Measurements from ENCODE around the gene FGF14. TPM values are rescaled to one million over a fixed set of nuclear protein-coding genes. Genes with fewer than 3 reads are reported as not detected.
"Not testable (repeated sequence)": the region's sequence is repeated elsewhere in the genome, so short reads cannot be mapped to it uniquely, and the experiment has no call there.

The FGF14 gene
- total RNA-seq, 1 donor from 2014 or later = 1.7 TPM

DNA sequence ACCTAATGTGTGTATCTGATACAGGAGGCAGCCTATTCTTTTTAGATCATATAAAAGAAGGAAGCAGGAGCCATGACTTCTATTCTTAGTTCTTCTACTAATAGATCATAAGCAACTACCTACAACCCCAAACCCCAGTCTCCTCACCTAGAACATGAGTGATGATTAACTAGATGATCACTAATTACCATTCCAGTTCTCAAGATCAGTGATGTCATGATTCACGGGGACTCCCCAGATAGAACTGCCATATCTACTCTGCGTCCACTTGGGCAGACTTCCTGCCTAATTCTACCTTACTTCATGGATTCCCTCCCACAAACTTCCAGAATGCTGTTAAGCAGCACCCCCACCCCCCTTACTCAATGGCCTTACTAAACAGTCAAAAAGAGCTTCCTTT is 380.1 kb downstream of the FGF14 start:
- H3K36me3 Mint-ChIP-seq (ENCODE audit: low read depth) = peaks cover 13% of the 10 kb centered on the region
- peaks cover 17% of the 10 kb centered on the region for H3K9me3 Mint-ChIP-seq
- H3K4me1 Mint-ChIP-seq = no peaks in the 10 kb centered on the region
- no peak for DNase-seq (ENCODE audit: low read depth, low spot score)
- H3K4me3 Mint-ChIP-seq = no peak overlapping the region
- H3K27me3 Mint-ChIP-seq (ENCODE audit: low read depth) = peaks cover 8% of the 10 kb centered on the region
- TF ChIP-seq, protein P1, sequence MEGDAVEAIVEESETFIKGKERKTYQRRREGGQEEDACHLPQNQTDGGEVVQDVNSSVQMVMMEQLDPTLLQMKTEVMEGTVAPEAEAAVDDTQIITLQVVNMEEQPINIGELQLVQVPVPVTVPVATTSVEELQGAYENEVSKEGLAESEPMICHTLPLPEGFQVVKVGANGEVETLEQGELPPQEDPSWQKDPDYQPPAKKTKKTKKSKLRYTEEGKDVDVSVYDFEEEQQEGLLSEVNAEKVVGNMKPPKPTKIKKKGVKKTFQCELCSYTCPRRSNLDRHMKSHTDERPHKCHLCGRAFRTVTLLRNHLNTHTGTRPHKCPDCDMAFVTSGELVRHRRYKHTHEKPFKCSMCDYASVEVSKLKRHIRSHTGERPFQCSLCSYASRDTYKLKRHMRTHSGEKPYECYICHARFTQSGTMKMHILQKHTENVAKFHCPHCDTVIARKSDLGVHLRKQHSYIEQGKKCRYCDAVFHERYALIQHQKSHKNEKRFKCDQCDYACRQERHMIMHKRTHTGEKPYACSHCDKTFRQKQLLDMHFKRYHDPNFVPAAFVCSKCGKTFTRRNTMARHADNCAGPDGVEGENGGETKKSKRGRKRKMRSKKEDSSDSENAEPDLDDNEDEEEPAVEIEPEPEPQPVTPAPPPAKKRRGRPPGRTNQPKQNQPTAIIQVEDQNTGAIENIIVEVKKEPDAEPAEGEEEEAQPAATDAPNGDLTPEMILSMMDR (conservative IDR thresholded peaks at IDR 0.05) = no peak
- no peak overlapping the region for H3K27ac Mint-ChIP-seq (ENCODE audit: unreplicated experiment)

GRCh38 chr13:102020611-102021216 is 381.1 kb downstream of the FGF14 start:
- DNase-seq (ENCODE audit: low read depth, low spot score) = no peak
- Mint-ChIP-seq H3K4me1 (no peaks in the 10 kb centered on the region), H3K27me3 (ENCODE audit: low read depth) (peaks cover 8% of the 10 kb centered on the region), H3K9me3 (peaks cover 20% of the 10 kb centered on the region), H3K4me3 (no peak overlapping the region), H3K27ac (ENCODE audit: unreplicated experiment) (no peak overlapping the region), H3K36me3 (ENCODE audit: low read depth) (peaks cover 13% of the 10 kb centered on the region)
- TF ChIP-seq, protein P1 (conservative IDR thresholded peaks at IDR 0.05) = no peak

DNA sequence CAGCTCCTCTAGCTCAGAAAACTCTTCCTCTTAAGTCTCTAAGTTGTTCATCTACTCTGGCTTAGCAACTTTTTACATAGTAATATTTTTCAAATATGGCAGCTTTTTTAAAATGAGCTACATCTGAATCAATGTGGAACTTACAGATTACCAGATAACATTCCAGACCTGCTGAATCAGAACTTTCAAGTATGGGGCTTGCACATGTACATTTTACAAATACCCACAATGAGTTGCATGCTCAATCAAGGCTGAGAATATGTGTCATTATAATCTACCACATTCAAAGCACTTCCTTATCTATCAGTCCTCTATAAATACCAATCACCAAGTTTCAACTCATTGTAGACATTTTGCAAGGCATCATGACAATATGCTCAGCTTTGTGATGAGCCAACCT is 383.1 kb downstream of the FGF14 start:
- TF ChIP-seq, protein P1 (conservative IDR thresholded peaks at IDR 0.05) = no peak
- DNase-seq (ENCODE audit: low read depth, low spot score) = no peak
- no peaks in the 10 kb centered on the region for H3K4me1 Mint-ChIP-seq
- H3K9me3 Mint-ChIP-seq = peaks cover 20% of the 10 kb centered on the region
- no peak overlapping the region for H3K4me3 Mint-ChIP-seq
- H3K36me3 Mint-ChIP-seq (ENCODE audit: low read depth) = peaks cover 13% of the 10 kb centered on the region
- H3K27ac Mint-ChIP-seq (ENCODE audit: unreplicated experiment) = no peak overlapping the region
- H3K27me3 Mint-ChIP-seq (ENCODE audit: low read depth) = peaks cover 6% of the 10 kb centered on the region

- TF ChIP-seq, protein P1 (conservative IDR thresholded peaks at IDR 0.05) = no peak
These were observed 384.6 kb downstream of the FGF14 start for GRCh38 chr13:102017248-102017647.

DNA sequence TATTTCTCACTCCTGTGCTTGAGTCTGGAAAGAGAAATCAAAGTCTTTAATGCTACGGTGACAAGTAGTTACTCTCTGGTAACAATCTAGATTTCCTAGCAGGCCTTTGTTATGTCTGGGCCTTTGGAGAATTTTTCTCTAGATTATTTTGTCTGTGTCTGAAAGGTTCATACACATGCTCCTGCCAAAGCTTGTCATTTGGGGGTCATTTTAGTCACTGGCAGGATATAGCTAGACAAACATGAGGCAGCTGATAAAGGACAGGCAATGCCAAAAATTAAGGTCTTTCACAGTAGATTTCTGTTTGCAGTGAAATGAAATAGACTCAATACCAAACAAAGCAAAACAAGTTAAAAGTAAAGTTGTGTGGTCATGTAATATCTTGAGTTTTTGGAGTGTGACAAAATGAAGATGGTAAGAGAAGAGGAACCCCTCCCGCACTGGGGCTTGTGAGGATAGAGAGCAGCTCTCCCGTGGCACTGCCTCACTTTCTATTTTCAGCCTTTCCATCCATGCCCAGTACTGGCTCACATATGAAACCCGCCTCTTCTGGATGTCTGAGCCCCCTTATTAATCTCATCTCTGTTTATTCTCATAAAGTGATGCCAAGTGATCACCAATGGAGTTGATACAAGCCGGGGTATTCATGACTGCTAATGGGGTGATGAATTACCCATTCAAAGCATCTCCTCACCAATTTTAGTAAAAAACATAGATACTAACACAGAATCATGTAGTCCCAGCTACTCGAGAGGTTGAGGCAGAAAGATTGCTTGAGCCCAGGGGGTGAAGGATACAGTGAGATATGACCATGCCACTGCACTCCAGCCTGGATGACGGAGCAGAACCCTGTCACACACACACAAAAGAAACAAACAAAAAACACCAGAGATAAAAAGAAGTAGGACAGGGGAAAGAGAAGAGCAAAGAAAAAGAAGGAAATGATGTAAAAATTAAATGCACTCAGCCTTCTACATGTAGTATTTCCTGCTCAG is 389.3 kb downstream of the FGF14 start:
- TF ChIP-seq, protein P1 (conservative IDR thresholded peaks at IDR 0.05) = no peak
- no peak for DNase-seq (ENCODE audit: low read depth, low spot score)
- H3K27ac Mint-ChIP-seq (ENCODE audit: unreplicated experiment) = no peak overlapping the region
- peaks cover 4% of the 10 kb centered on the region for H3K4me1 Mint-ChIP-seq
- H3K36me3 Mint-ChIP-seq (ENCODE audit: low read depth) = peaks cover under 1% of the 10 kb centered on the region
- peaks cover 2% of the 10 kb centered on the region for H3K27me3 Mint-ChIP-seq (ENCODE audit: low read depth)
- peaks cover 3% of the 10 kb centered on the region for H3K9me3 Mint-ChIP-seq
- no peak overlapping the region for H3K4me3 Mint-ChIP-seq

More at GRCh38 chr13:102017248-102017647, 384.6 kb downstream of the FGF14 start:
- H3K9me3 Mint-ChIP-seq = peaks cover 20% of the 10 kb centered on the region
- H3K36me3 Mint-ChIP-seq (ENCODE audit: low read depth) = peaks cover 13% of the 10 kb centered on the region
- H3K4me3 Mint-ChIP-seq = no peak overlapping the region
- H3K27me3 Mint-ChIP-seq (ENCODE audit: low read depth) = peaks cover 8% of the 10 kb centered on the region
- no peaks in the 10 kb centered on the region for H3K4me1 Mint-ChIP-seq
- DNase-seq (ENCODE audit: low read depth, low spot score) = no peak
- H3K27ac Mint-ChIP-seq (ENCODE audit: unreplicated experiment) = no peak overlapping the region

GRCh38 chr13:102011455-102011854 is 390.4 kb downstream of the FGF14 start:
- not testable (repeated sequence) for H3K27me3 Mint-ChIP-seq (ENCODE audit: low read depth); H3K36me3 Mint-ChIP-seq (ENCODE audit: low read depth); DNase-seq (ENCODE audit: low read depth, low spot score); H3K4me3 Mint-ChIP-seq; H3K9me3 Mint-ChIP-seq; H3K4me1 Mint-ChIP-seq; H3K27ac Mint-ChIP-seq (ENCODE audit: unreplicated experiment)

Measured in neural crest cell (in vitro differentiated cells).